ENCODE results near the gene IQGAP2. TPM values are rescaled to one million over a fixed set of nuclear protein-coding genes. Genes with fewer than 3 reads are reported as not detected.
A peak's percentile ranks its signal among the peaks of the same experiment; 100 is the strongest.

IQGAP2 gene
- total and polyA plus RNA-seq, 9 of the 15 experiments (the other 6 are each of a cell fraction or from before 2014, with no cell fraction given): 8.7 to 23.2 (median 17.4) TPM

GRCh38 chr5:76641514-76642120 is 238.5 kb downstream of the IQGAP2 start (continued):
- TF ChIP-seq RAD21 (CRISPR knock-in tag; conservative IDR thresholded peaks at IDR 0.05 in 1 of 2, IDR thresholded peaks at IDR 0.05 in 1 of 2): peak; percentile 82 to 93
- TF ChIP-seq JUNB (CRISPR knock-in tag; conservative IDR thresholded peaks at IDR 0.05): no peak
- TF ChIP-seq, protein P1, sequence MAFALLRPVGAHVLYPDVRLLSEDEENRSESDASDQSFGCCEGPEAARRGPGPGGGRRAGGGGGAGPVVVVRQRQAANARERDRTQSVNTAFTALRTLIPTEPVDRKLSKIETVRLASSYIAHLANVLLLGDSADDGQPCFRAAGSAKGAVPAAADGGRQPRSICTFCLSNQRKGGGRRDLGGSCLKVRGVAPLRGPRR (CRISPR knock-in tag; IDR thresholded peaks at IDR 0.05): no peak
- TF ChIP-seq ZNF184 (CRISPR knock-in tag; IDR thresholded peaks at IDR 0.05): no peak
- peak; percentile 14; the same call in 1 of the 2 replicates for TF ChIP-seq JUND (IDR thresholded peaks at IDR 0.05; ENCODE audit: borderline replicate concordance, low read depth, low read length)
- TF ChIP-seq JUND (tag; IDR thresholded peaks at IDR 0.05; ENCODE audit: borderline replicate concordance, low read depth, low read length): no peak
- no peak for TF ChIP-seq SLC30A9 (CRISPR knock-in tag; IDR thresholded peaks at IDR 0.05)
- TF ChIP-seq ATF3 (IDR thresholded peaks at IDR 0.05): no peak
- TF ChIP-seq ATF3 (CRISPR knock-in tag; conservative IDR thresholded peaks at IDR 0.05): no peak
- TF ChIP-seq ADNP (tag; IDR thresholded peaks at IDR 0.05): no peak
- no peak for TF ChIP-seq RBM17 (IDR thresholded peaks at IDR 0.05; ENCODE audit: borderline replicate concordance, low read depth, low read length)
- peak; percentile 68 for TF ChIP-seq SMC3 (conservative IDR thresholded peaks at IDR 0.05; ENCODE audit: insufficient read depth, low read depth, low read length)
- TF ChIP-seq CREB3 (tag; conservative IDR thresholded peaks at IDR 0.05; ENCODE audit: low read depth): no peak
- no peak for TF ChIP-seq E2F6 (IDR thresholded peaks at IDR 0.05; ENCODE audit: borderline replicate concordance in 1 of 2, extremely low read depth in 1 of 2, insufficient read depth in 1 of 2, insufficient read length in 1 of 2, low read depth in 1 of 2, low read length in 1 of 2, poor library complexity in 1 of 2, severe bottlenecking in 1 of 2)
- no peak for TF ChIP-seq ZNF551 (CRISPR knock-in tag; IDR thresholded peaks at IDR 0.05)
- TF ChIP-seq, protein P2, sequence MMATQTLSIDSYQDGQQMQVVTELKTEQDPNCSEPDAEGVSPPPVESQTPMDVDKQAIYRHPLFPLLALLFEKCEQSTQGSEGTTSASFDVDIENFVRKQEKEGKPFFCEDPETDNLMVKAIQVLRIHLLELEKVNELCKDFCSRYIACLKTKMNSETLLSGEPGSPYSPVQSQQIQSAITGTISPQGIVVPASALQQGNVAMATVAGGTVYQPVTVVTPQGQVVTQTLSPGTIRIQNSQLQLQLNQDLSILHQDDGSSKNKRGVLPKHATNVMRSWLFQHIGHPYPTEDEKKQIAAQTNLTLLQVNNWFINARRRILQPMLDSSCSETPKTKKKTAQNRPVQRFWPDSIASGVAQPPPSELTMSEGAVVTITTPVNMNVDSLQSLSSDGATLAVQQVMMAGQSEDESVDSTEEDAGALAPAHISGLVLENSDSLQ (IDR thresholded peaks at IDR 0.05): peak; percentile 90
- no peak for TF ChIP-seq WHSC1 (IDR thresholded peaks at IDR 0.05; ENCODE audit: low read length)
- TF ChIP-seq, protein P3, sequence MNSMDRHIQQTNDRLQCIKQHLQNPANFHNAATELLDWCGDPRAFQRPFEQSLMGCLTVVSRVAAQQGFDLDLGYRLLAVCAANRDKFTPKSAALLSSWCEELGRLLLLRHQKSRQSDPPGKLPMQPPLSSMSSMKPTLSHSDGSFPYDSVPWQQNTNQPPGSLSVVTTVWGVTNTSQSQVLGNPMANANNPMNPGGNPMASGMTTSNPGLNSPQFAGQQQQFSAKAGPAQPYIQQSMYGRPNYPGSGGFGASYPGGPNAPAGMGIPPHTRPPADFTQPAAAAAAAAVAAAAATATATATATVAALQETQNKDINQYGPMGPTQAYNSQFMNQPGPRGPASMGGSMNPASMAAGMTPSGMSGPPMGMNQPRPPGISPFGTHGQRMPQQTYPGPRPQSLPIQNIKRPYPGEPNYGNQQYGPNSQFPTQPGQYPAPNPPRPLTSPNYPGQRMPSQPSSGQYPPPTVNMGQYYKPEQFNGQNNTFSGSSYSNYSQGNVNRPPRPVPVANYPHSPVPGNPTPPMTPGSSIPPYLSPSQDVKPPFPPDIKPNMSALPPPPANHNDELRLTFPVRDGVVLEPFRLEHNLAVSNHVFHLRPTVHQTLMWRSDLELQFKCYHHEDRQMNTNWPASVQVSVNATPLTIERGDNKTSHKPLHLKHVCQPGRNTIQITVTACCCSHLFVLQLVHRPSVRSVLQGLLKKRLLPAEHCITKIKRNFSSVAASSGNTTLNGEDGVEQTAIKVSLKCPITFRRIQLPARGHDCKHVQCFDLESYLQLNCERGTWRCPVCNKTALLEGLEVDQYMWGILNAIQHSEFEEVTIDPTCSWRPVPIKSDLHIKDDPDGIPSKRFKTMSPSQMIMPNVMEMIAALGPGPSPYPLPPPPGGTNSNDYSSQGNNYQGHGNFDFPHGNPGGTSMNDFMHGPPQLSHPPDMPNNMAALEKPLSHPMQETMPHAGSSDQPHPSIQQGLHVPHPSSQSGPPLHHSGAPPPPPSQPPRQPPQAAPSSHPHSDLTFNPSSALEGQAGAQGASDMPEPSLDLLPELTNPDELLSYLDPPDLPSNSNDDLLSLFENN (IDR thresholded peaks at IDR 0.05; ENCODE audit: low read depth in 2 of 2, low read length in 2 of 2): no peak
- TF ChIP-seq MCM3 (IDR thresholded peaks at IDR 0.05): no peak
- no peak for TF ChIP-seq PHB (CRISPR knock-in tag; IDR thresholded peaks at IDR 0.05)
